Measurements from ENCODE around the gene KLHL26. TPM values are rescaled to one million over a fixed set of nuclear protein-coding genes. Genes with fewer than 3 reads are reported as not detected.
A peak's percentile ranks its signal among the peaks of the same experiment; 100 is the strongest.
"Not testable (repeated sequence)": the region's sequence is repeated elsewhere in the genome, so short reads cannot be mapped to it uniquely, and the experiment has no call there.

KLHL26 gene
- total and polyA plus RNA-seq, 8 donors, result 1.2 to 45.1 (median 4.1) TPM

- no peaks in the 10 kb centered on the region for H3K36me3 ChIP-seq
- H3K27me3 ChIP-seq, result no peaks in the 10 kb centered on the region
- TF ChIP-seq EP300 (IDR thresholded peaks at IDR 0.05) (no peak), POLR2A (IDR thresholded peaks at IDR 0.05) (no peak), POLR2AphosphoS5 (IDR thresholded peaks at IDR 0.05) (no peak), CTCF (IDR thresholded peaks at IDR 0.05) (no peak)
- intact Hi-C loops (cut with DNase I; ENCODE audit: low total_unique reads), result no loop called here
- no peak for DNase-seq
- no peaks in the 10 kb centered on the region for H3K9me3 ChIP-seq
- 66 to 77% (median 74%) methylated on average over 13 of the region's 13 CpGs for WGBS, 5 donors
- peaks cover 12 to 46% (median 23%) of the 10 kb centered on the region in 4 donors for H3K4me1 ChIP-seq
- H3K27ac ChIP-seq, result peak overlapping the region in 1 of 5 donors; percentile 26
- no peak overlapping the region for H3K4me3 ChIP-seq
Observed at GRCh38 chr19:18677156-18677555, 40.3 kb downstream of the KLHL26 start.

GRCh38 chr19:18680148-18680547 lies 43.3 kb downstream of the KLHL26 start:
- intact Hi-C loops (cut with DNase I; ENCODE audit: low total_unique reads); DNase-seq; H3K27me3 ChIP-seq; H3K36me3 ChIP-seq; H3K4me3 ChIP-seq; H3K27ac ChIP-seq; H3K9me3 ChIP-seq: not testable (repeated sequence)
- H3K4me1 ChIP-seq, result peaks cover 22 to 47% (median 32%) of the 10 kb centered on the region in 4 donors
- 89 to 100% (median 100%) methylated on average over 1 of the region's 1 CpG for WGBS, 5 donors

GRCh38 chr19:18682807-18683108 lies 45.9 kb downstream of the KLHL26 start:
- peaks cover 17 to 42% (median 36%) of the 10 kb centered on the region in 4 donors for H3K4me1 ChIP-seq
- no peak for DNase-seq

GRCh38 chr19:18683109-18683957 lies 46.5 kb downstream of the KLHL26 start, which contains the start of gene CRTC1:
Gene CRTC1, plus strand, starts transcription at chr19:18683680. Its CDS starts 23 bp downstream, at chr19:18683703.
- no peaks in the 10 kb centered on the region for H3K9me3 ChIP-seq
- no peaks in the 10 kb centered on the region for H3K36me3 ChIP-seq
- 1 to 2% (median 1%) methylated on average over 39 to 87 of the region's 93 CpGs for WGBS, 5 donors
- TF ChIP-seq CTCF (IDR thresholded peaks at IDR 0.05) (no peak), POLR2AphosphoS5 (IDR thresholded peaks at IDR 0.05) (peak in 1 of 3 donors; percentile 50), POLR2A (IDR thresholded peaks at IDR 0.05) (peak in 1 of 4 donors; percentile 25), EP300 (IDR thresholded peaks at IDR 0.05) (no peak)
- H3K4me3 ChIP-seq, result peak within 1 kb of the TSS; percentile 53 to 66 (median 62)
- intact Hi-C loops (cut with DNase I; ENCODE audit: low total_unique reads), result no loop called here
- H3K27ac ChIP-seq, result peak within 1 kb of the TSS; percentile 75 to 93 (median 88)
- H3K4me1 ChIP-seq, result peaks cover 15 to 36% (median 31%) of the 10 kb centered on the region in 4 donors
- DNase-seq, result peak; percentile 90 to 97
- H3K27me3 ChIP-seq, result no peaks in the 10 kb centered on the region

More at GRCh38 chr19:18682807-18683108, 45.9 kb downstream of the KLHL26 start:
- Histone ChIP-seq H3K36me3 (no peaks in the 10 kb centered on the region), H3K27ac (peak overlapping the region in 4 of 5 donors; percentile 75 to 88 (median 86)), H3K27me3 (no peaks in the 10 kb centered on the region), H3K4me3 (peak overlapping the region; percentile 53 to 66 (median 62)), H3K9me3 (no peaks in the 10 kb centered on the region)
- WGBS, 5 donors, result 26 to 40% (median 39%) methylated on average over 8 of the region's 8 CpGs
- intact Hi-C loops (cut with DNase I; ENCODE audit: low total_unique reads), result no loop called here
- no peak for TF ChIP-seq POLR2AphosphoS5 (IDR thresholded peaks at IDR 0.05)
- TF ChIP-seq POLR2A (IDR thresholded peaks at IDR 0.05), result no peak
- no peak for TF ChIP-seq CTCF (IDR thresholded peaks at IDR 0.05)
- no peak for TF ChIP-seq EP300 (IDR thresholded peaks at IDR 0.05)
